ENCODE measurements around the gene NOTCH1.

NOTCH1 gene

GRCh38 chr9:136550439-136551289 is 4.8 kb upstream of the NOTCH1 start:
- Mint-ChIP-seq H3K4me1 (ENCODE audit: low read depth) (peaks cover 80% of the 10 kb centered on the region), H3K27me3 (peaks cover 19% of the 10 kb centered on the region), H3K9me3 (no peaks in the 10 kb centered on the region), H3K27ac (peak overlapping the region; percentile 89), H3K36me3 (ENCODE audit: low read depth) (no peaks in the 10 kb centered on the region), H3K4me3 (peak overlapping the region; percentile 67)
- intact Hi-C loops (cut with micrococcal nuclease): no loop called here

- Mint-ChIP-seq H3K4me3 (no peak overlapping the region), H3K27me3 (peaks cover 8% of the 10 kb centered on the region), H3K9me3 (no peaks in the 10 kb centered on the region), H3K27ac (peak overlapping the region; percentile 89), H3K4me1 (ENCODE audit: low read depth) (peaks cover 75% of the 10 kb centered on the region), H3K36me3 (ENCODE audit: low read depth) (peaks cover 8% of the 10 kb centered on the region)
- intact Hi-C loops (cut with micrococcal nuclease): no loop called here
Measured at GRCh38 chr9:136549010-136549980, 3.4 kb upstream of the NOTCH1 start.

DNA sequence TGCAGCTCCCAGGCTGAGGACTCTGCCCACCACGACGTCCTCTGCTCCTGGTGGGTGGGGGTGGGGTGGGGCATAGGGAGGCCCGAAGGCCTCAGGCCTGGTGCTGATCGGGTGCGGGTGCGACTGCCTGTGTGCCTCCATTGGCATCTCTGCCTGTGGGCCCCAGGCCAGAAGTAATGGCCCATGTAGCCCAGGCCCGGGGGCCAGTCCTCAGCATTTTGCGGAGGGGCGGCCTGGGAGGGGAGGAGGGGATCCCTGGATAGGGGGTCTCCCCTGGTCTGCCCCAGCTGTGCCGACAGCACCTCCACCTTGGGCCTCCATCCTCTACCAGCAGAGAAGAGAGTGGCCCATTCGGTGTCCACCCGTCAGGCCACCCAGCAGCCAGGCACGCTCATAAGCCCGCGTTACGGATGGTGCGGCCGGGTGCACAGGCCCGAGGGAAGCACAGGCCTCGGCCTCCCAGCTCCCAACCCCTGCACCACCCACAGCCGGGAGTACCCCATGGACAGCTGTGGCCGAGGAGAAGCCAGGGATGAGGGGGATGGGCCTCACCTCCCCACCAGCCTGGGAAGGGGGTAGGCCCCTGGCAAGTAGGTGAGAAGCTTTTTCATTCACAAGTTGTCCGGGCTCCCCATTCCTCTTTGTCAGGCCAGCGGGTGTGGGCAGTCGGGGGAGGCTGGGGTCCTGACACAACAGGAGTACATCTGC is 1.8 kb upstream of the NOTCH1 start:
- Mint-ChIP-seq H3K27ac (peak overlapping the region; percentile 85), H3K27me3 (peaks cover 3% of the 10 kb centered on the region), H3K4me3 (no peak overlapping the region), H3K36me3 (ENCODE audit: low read depth) (peaks cover 25% of the 10 kb centered on the region), H3K9me3 (no peaks in the 10 kb centered on the region), H3K4me1 (ENCODE audit: low read depth) (peaks cover 76% of the 10 kb centered on the region)
- intact Hi-C loops (cut with micrococcal nuclease): no loop called here

GRCh38 chr9:136546697-136547501 is 1.1 kb upstream of the NOTCH1 start:
- H3K4me3 Mint-ChIP-seq: peak overlapping the region; percentile 70
- H3K9me3 Mint-ChIP-seq: no peaks in the 10 kb centered on the region
- H3K36me3 Mint-ChIP-seq (ENCODE audit: low read depth): peaks cover 32% of the 10 kb centered on the region
- H3K27me3 Mint-ChIP-seq: peaks cover 3% of the 10 kb centered on the region
- peaks cover 76% of the 10 kb centered on the region for H3K4me1 Mint-ChIP-seq (ENCODE audit: low read depth)
- peak overlapping the region; percentile 85 for H3K27ac Mint-ChIP-seq
- intact Hi-C loops (cut with micrococcal nuclease): no loop called here

DNA sequence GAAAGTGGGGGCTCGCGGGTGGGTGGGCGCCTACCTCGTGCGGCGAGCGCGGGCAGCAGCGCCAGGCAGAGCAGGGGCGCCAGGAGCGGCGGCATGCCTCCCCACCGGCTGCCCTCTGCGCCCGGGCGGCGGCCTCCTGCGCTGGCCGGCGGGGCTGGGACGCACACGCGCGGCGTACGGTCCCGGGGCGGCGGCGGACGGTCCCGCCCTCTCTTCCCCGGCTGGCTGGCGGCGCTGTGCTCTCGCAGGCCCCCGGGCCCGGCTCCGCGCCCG is 220 bp downstream of the NOTCH1 start:
- peaks cover 3% of the 10 kb centered on the region for H3K27me3 Mint-ChIP-seq
- intact Hi-C loops (cut with micrococcal nuclease): no loop called here
- peaks cover 77% of the 10 kb centered on the region for H3K4me1 Mint-ChIP-seq (ENCODE audit: low read depth)
- H3K9me3 Mint-ChIP-seq: no peaks in the 10 kb centered on the region
- H3K4me3 Mint-ChIP-seq: peak overlapping the region; percentile 83
- peaks cover 45% of the 10 kb centered on the region for H3K36me3 Mint-ChIP-seq (ENCODE audit: low read depth)
- peak overlapping the region; percentile 74 for H3K27ac Mint-ChIP-seq

GRCh38 chr9:136544964-136545691 is 720 bp downstream of the NOTCH1 start:
- peaks cover 77% of the 10 kb centered on the region for H3K4me1 Mint-ChIP-seq (ENCODE audit: low read depth)
- intact Hi-C loops (cut with micrococcal nuclease): no loop called here
- H3K27me3 Mint-ChIP-seq: peaks cover 2% of the 10 kb centered on the region
- peak overlapping the region; percentile 83 for H3K4me3 Mint-ChIP-seq
- no peaks in the 10 kb centered on the region for H3K9me3 Mint-ChIP-seq
- peak overlapping the region; percentile 74 for H3K27ac Mint-ChIP-seq
- peaks cover 50% of the 10 kb centered on the region for H3K36me3 Mint-ChIP-seq (ENCODE audit: low read depth)

DNA sequence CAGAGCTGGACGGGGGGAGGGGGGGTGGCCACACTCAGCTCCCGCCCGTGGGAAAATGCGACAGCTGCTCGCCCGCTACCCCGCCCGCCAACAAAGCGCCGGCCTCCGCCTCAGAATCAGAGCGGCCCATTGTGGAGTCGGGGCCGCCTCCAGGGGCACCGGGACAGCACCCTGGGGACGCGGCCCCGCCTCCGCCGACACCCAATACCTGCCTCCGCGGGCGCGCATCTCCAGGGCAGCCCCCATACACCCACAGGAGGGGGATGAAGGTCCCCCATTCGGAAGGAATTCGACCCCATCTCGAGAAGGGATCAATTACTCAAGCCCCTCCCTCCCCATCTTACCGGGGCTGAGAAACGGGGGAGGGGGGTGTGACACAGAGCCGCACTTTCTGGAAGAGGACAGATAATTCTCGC is 1.3 kb downstream of the NOTCH1 start:
- H3K9me3 Mint-ChIP-seq: no peaks in the 10 kb centered on the region
- intact Hi-C loops (cut with micrococcal nuclease): no loop called here
- H3K4me1 Mint-ChIP-seq (ENCODE audit: low read depth): peaks cover 77% of the 10 kb centered on the region
- peaks cover 52% of the 10 kb centered on the region for H3K36me3 Mint-ChIP-seq (ENCODE audit: low read depth)
- H3K27me3 Mint-ChIP-seq: no peaks in the 10 kb centered on the region
- H3K4me3 Mint-ChIP-seq: peak overlapping the region; percentile 83
- H3K27ac Mint-ChIP-seq: peak overlapping the region; percentile 74

GRCh38 chr9:136543830-136544547 is 1.9 kb downstream of the NOTCH1 start:
- Mint-ChIP-seq H3K27me3 (no peaks in the 10 kb centered on the region), H3K9me3 (no peaks in the 10 kb centered on the region), H3K4me1 (ENCODE audit: low read depth) (peaks cover 77% of the 10 kb centered on the region), H3K27ac (peak overlapping the region; percentile 74), H3K4me3 (peak overlapping the region; percentile 83), H3K36me3 (ENCODE audit: low read depth) (peaks cover 52% of the 10 kb centered on the region)
- intact Hi-C loops (cut with micrococcal nuclease): no loop called here

- Mint-ChIP-seq H3K4me3 (peak overlapping the region; percentile 83), H3K27me3 (no peaks in the 10 kb centered on the region), H3K27ac (no peak overlapping the region), H3K4me1 (ENCODE audit: low read depth) (peaks cover 77% of the 10 kb centered on the region), H3K9me3 (no peaks in the 10 kb centered on the region), H3K36me3 (ENCODE audit: low read depth) (peaks cover 52% of the 10 kb centered on the region)
- intact Hi-C loops (cut with micrococcal nuclease): no loop called here
Measured at GRCh38 chr9:136543280-136543679, 2.6 kb downstream of the NOTCH1 start.

DNA sequence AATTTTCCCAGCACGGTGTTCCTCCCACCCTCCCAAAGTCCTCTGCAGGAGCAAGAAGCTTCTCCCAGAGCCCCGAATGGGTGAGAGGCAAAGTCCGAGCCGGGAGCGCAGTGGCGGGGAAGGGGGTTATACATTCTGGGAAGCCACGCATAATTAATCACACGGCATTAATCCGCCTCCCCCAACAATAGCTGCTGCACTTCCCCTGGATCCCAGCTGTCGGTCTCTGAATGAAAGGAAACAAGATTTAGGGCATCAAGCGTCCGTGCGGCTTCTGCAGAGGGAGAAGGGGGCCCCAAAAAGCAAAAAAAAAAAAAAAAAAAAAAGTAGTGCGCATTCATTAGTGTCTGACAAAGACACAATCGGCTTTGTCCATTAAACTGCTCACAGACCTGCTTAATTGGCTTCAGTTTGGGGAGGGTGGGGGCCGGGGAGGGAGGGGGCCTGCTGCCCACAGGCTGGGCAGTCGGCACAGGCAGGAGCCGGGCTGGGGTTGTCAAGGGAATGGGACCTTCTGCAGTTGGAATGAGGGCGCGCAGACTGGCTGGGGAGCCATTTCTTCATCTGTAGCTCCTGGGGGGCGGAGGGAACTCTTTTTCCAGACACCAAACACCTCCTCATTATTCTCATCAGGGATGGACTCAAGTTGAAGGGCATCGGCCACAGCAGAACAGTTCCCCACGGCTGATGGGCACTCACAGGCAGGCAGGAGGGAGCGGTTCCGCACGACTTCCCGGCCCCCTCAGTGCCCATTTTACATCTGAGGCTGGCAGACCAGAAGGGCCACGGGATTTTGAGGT is 3.4 kb downstream of the NOTCH1 start:
- H3K4me3 Mint-ChIP-seq: no peak overlapping the region
- no peaks in the 10 kb centered on the region for H3K27me3 Mint-ChIP-seq
- intact Hi-C loops (cut with micrococcal nuclease): no loop called here
- peaks cover 73% of the 10 kb centered on the region for H3K4me1 Mint-ChIP-seq (ENCODE audit: low read depth)
- H3K9me3 Mint-ChIP-seq: no peaks in the 10 kb centered on the region
- no peak overlapping the region for H3K27ac Mint-ChIP-seq
- H3K36me3 Mint-ChIP-seq (ENCODE audit: low read depth): peaks cover 55% of the 10 kb centered on the region

DNA sequence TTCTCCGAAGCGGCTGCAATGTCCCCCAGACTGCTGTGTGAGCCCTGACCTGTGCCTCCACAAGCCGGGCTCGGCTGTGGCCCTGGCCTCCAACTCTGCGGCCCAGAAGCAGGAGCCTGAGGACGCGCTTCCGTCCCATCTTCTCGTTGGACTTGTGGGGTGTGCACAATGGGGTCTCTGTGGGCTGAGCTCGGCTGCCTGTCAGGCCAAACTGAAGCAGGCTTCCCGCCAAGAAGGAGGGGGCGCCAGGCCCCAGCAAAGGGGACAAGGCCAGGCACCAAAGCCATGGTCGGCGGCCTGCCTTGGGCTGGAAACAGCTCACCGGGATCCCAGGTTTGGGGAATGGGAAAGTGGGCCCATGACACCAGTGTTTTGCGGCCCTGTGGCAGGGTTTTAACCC is 4.1 kb downstream of the NOTCH1 start:
- Mint-ChIP-seq H3K27me3 (no peaks in the 10 kb centered on the region), H3K36me3 (ENCODE audit: low read depth) (peaks cover 61% of the 10 kb centered on the region), H3K27ac (peak overlapping the region; percentile 89), H3K9me3 (no peaks in the 10 kb centered on the region), H3K4me3 (no peak overlapping the region), H3K4me1 (ENCODE audit: low read depth) (peaks cover 66% of the 10 kb centered on the region)
- intact Hi-C loops (cut with micrococcal nuclease): no loop called here

DNA sequence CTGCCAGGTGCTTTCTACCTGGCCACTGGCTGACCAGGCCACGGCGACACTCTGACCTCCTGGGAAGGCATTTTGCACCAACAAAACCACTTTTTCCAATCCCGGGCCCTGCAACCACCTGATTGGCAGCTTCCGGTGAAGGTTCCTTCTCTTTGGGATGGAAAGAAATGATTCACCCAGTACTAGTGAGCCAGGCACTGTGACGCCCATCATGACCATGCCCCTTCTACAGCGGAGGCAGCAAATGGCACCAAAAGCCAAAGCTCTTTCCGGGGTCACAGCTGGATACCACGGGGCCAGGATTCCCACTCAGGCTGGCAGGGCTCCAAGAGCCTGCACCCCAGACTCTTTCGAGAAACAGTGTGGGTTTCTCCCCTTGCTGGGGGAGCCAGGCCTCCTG is 4.7 kb downstream of the NOTCH1 start:
- Mint-ChIP-seq H3K27ac (peak overlapping the region; percentile 89), H3K9me3 (no peaks in the 10 kb centered on the region), H3K27me3 (no peaks in the 10 kb centered on the region), H3K36me3 (ENCODE audit: low read depth) (peaks cover 66% of the 10 kb centered on the region), H3K4me1 (ENCODE audit: low read depth) (peaks cover 66% of the 10 kb centered on the region), H3K4me3 (no peak overlapping the region)
- intact Hi-C loops (cut with micrococcal nuclease): no loop called here
